GM12891 (cell line): Measurements from ENCODE around the gene CCDC171.
"Not testable (repeated sequence)": the region's sequence is repeated elsewhere in the genome, so short reads cannot be mapped to it uniquely, and the experiment has no call there.

Source experiments
- DNase-seq: peaks from one replicate; pipeline ENCODE4 v3.0.0; 2011; ENCODE audit warnings: low spot score; ENCODE audit not compliant: insufficient read length
- FAIRE-seq: peaks from 2 replicates; lab custom pipeline; 2011; peaks lifted over from hg19 to GRCh38; lab: Jason Lieb, UNC
- PAX5 ChIP-seq: IDR thresholded peaks from 2 replicates; pipeline ENCODE4 v1.6.1; 2011; ENCODE audit warnings: low read length, moderate library complexity, mild to moderate bottlenecking; ENCODE audit not compliant: insufficient read depth, severe bottlenecking
- POLR2A ChIP-seq: IDR thresholded peaks from 2 replicates; pipeline ENCODE4 v1.6.1; 2011; ENCODE audit warnings: low read depth, low read length, control low read depth
- POLR2AphosphoS5 ChIP-seq: IDR thresholded peaks from 2 replicates; pipeline ENCODE4 v1.6.1; 2011; ENCODE audit warnings: low read depth, low read length, control low read depth
- POU2F2 ChIP-seq: IDR thresholded peaks from 2 replicates; pipeline ENCODE4 v1.6.1; 2011; ENCODE audit warnings: low read depth, mild to moderate bottlenecking, control low read depth, low read length, moderate library complexity
- SPI1 ChIP-seq: IDR thresholded peaks from 2 replicates; pipeline ENCODE4 v1.6.1; 2011; ENCODE audit warnings: low read depth, low read length, control low read depth
- TAF1 ChIP-seq: IDR thresholded peaks from 2 replicates; pipeline ENCODE4 v1.6.1; 2011; ENCODE audit warnings: low read depth, low read length, control low read depth

Gene CCDC171

DNA sequence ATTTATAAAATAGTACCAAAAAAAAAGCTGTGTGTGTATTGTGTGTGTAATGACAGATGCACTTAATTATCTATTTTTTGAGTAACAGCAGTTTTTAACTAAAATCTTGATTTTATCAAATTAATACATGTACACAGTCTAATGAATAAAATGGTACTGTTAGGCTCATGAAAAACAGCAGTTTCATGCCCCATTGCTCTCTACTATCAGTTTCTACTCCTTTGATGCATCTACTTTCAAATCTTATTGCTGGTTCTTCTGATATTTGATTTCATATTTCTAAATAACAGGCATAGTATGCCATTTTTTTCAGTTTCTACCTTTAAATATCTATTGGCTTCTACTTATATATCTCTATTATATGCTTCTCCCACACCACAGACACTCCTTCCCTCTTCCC lies 117.4 kb downstream of the CCDC171 start:
- DNase-seq (no peak), FAIRE-seq (no peak)
- no peak for TF ChIP-seq TAF1
- TF ChIP-seq PAX5 = no peak
- no peak for TF ChIP-seq POLR2AphosphoS5

DNA sequence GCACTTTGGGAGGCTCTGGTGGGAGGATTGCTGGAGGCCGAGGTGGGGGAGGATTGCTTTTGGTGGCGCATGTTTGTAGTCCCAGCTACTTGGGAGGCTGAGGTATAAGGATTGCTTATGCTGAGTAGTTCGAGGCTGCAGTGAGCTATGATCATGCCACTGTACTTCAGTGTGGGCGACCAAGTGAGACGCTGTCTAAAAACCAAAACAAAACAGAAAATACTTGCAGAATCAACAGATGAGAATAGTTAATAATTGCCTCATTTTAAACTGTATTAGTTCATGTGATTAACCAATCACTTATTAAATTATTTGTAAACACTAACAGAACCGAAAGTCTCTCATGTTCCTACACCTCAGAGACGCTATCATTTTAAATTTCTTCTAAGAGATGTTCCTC lies 118.1 kb downstream of the CCDC171 start:
- no peak for DNase-seq
- FAIRE-seq = peak; percentile 69
- no peak for TF ChIP-seq POLR2A
- TF ChIP-seq POU2F2 = no peak
- no peak for TF ChIP-seq TAF1
- TF ChIP-seq SPI1 = no peak
- no peak for TF ChIP-seq PAX5
- TF ChIP-seq POLR2AphosphoS5 = no peak

GRCh38 chr9:15693701-15694100 lies 140.9 kb downstream of the CCDC171 start:
- no peak for TF ChIP-seq POLR2AphosphoS5
- no peak for TF ChIP-seq PAX5
- TF ChIP-seq TAF1 = no peak
- no peak for TF ChIP-seq POU2F2
- no peak for TF ChIP-seq POLR2A
- TF ChIP-seq SPI1 = no peak
- FAIRE-seq = no peak
- no peak for DNase-seq

DNA sequence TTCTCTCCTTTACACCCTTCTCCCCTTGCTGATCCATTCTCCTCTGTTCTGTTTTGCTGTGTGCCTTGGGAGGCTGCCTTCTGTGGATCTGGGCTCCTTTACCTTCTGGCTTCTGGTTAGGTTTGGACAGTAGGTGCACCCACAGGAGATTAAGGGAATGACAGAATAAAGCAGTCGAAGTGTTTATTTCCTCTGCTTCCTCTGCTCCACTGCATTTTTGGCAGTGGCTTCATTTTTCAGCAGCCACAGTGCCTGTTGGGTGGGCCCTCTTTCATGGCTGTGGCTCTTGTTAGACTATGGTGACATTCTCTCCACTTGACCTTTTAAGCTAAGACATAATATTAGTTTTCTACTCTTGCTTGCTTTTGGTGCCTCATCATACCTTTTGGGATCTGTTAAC lies 144.1 kb downstream of the CCDC171 start:
- DNase-seq (no peak), FAIRE-seq (no peak)
- TF ChIP-seq TAF1 (no peak), POLR2A (no peak), SPI1 (no peak), POU2F2 (no peak), PAX5 (no peak), POLR2AphosphoS5 (no peak)

- TF ChIP-seq POU2F2 (no peak), POLR2A (no peak), SPI1 (no peak), PAX5 (no peak), TAF1 (no peak), POLR2AphosphoS5 (no peak)
- FAIRE-seq (no peak), DNase-seq (no peak)
These were observed 144.6 kb downstream of the CCDC171 start for GRCh38 chr9:15697446-15697851.

DNA sequence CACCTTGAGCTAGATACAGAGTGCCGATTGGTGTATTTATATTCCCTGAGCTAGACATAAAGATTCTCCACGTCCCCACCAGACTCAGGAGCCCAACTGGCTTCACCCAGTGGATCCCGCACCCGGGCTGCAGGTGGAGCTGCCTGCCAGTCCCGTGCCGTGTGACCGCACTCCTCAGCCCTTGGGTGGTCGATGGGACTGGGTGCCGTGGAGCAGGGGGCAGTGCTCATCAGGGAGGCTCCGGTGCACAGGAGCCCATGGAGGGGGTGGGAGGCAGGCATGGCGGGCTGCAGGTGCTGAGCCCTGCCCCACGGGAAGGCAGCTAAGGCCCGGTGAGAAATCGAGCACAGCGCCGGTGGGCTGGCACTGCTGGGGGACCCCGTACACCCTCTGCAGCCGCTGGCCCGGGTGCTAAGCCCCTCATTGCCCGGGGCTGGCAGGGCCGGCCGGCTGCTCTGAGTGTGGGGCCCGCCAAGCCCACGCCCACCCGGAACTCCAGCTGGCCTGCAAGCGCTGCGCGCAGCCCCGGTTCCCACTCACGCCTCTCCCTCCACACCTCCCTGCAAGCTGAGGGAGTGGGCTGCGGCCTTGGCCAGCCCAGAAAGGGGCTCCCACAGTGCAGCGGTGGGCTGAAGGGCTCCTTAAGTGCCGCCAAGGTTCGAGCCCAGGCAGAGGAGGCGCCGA lies 147.2 kb downstream of the CCDC171 start:
- not testable (repeated sequence) for DNase-seq

DNA sequence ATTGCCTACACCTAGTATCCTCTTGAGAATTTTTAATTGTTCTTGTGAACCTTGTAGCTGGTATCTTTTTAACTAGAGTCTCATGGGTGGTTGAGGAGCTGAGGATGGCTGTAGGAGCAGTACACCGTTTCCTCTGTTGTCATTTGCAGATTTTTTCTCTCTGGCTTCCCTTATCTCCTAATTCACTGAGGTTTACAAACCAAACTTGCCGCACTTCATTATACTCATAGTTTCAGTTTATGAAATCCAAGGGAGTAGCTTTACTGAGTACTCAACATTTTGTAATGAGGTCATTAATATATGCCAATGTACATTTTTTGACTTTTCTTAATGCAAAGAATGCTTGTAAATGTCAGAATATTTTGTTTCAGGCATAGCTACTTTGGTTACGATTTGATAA lies 154.2 kb downstream of the CCDC171 start:
- DNase-seq = no peak
- FAIRE-seq = no peak
- TF ChIP-seq POU2F2 (no peak), TAF1 (no peak), SPI1 (no peak), POLR2A (no peak), POLR2AphosphoS5 (no peak), PAX5 (no peak)

More for the DNA sequence above, 147.2 kb downstream of the CCDC171 start:
- FAIRE-seq = not testable (repeated sequence)

- FAIRE-seq (no peak), DNase-seq (no peak)
- no peak for TF ChIP-seq POU2F2
- no peak for TF ChIP-seq SPI1
- TF ChIP-seq TAF1 = no peak
- TF ChIP-seq POLR2AphosphoS5 = no peak
- TF ChIP-seq PAX5 = no peak
- no peak for TF ChIP-seq POLR2A
These were observed 158.7 kb downstream of the CCDC171 start for GRCh38 chr9:15711531-15711930.

DNA sequence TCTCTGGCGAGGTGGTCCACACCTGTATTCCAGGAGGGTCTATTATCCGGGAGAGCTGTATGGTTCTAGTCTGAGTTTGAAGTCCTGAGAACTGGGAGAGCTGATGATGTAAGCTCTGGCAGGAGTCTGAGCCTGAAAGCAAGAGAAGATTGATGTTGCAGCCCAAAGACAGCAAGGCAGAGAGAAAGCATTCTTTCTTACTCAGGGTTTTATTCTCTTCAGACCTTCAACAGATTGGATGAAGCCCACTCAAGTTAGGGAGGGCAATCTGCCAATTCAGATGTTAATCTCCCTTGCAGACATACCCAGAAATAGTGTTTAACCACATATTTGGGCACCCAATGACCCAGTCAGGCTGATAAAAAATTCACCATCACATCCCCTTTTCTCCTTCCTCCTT lies 159.1 kb downstream of the CCDC171 start:
- DNase-seq = no peak
- FAIRE-seq = no peak
- no peak for TF ChIP-seq TAF1

- DNase-seq = no peak
- TF ChIP-seq TAF1 (no peak), POLR2A (no peak), POU2F2 (no peak), SPI1 (no peak), POLR2AphosphoS5 (no peak), PAX5 (no peak)
These were observed 161.9 kb downstream of the CCDC171 start for GRCh38 chr9:15714746-15715145.

More at GRCh38 chr9:15714746-15715145, 161.9 kb downstream of the CCDC171 start:
- no peak for FAIRE-seq
